K562 (cell line): ENCODE results near the gene DHRS13. TPM values are rescaled to one million over a fixed set of nuclear protein-coding genes. Genes with fewer than 3 reads are reported as not detected.

Experiments used
- BCOR ChIP-seq: fragments of 450-650 bp; IDR thresholded peaks from 2 replicates; pipeline ENCODE4 v1.6.1; 2016
- BRF1 ChIP-seq: IDR thresholded peaks from 3 replicates; pipeline ENCODE4 v1.6.1; 2011; ENCODE audit warnings: borderline replicate concordance, mild to moderate bottlenecking; ENCODE audit not compliant: insufficient read length; ENCODE audit errors: extremely low read depth
- CGGBP1 ChIP-seq: fragments of 250-450 bp; sonication (Bioruptor Pico); IDR thresholded peaks from 2 replicates; pipeline ENCODE4 v1.9.0; 2021; ENCODE audit warnings: mild to moderate bottlenecking
- CREB3L1 ChIP-seq: fragments of 450-650 bp; IDR thresholded peaks from 2 replicates; pipeline ENCODE4 v1.6.1; 2014; ENCODE audit warnings: low read depth, mild to moderate bottlenecking, moderate library complexity, borderline replicate concordance
- GABPB1 ChIP-seq: sonication (generic); formaldehyde crosslinking; IDR thresholded peaks from 2 replicates; pipeline ENCODE4 v1.8.0; 2022; ENCODE audit warnings: mild to moderate bottlenecking, missing genetic modification reagents
- MLLT1 ChIP-seq, 2 experiments: fragments of 450-650 bp; IDR thresholded peaks; 2 replicates each; pipeline ENCODE4 v1.6.1; 2016
- RB1 ChIP-seq: fragments of 450-650 bp; IDR thresholded peaks from 2 replicates; pipeline ENCODE4 v1.6.1; 2017; ENCODE audit warnings: low read depth, mild to moderate bottlenecking
- RBBP5 ChIP-seq: fragments of 200-600 bp; sonication (generic); IDR thresholded peaks from 2 replicates; pipeline ENCODE4 v1.6.1; 2012; ENCODE audit warnings: borderline replicate concordance, mild to moderate bottlenecking, low read length, control low read depth, inconsistent platforms; ENCODE audit not compliant: insufficient read depth, poor library complexity, severe bottlenecking
- WHSC1 ChIP-seq: IDR thresholded peaks from one replicate; pipeline ENCODE4 v1.6.1; 2012; ENCODE audit warnings: low read length, control low read depth, inconsistent platforms
- ZBTB26 ChIP-seq: fragments of 450-650 bp; formaldehyde crosslinking; IDR thresholded peaks from 2 replicates; pipeline ENCODE4 v1.4.0; 2022; ENCODE audit warnings: missing genetic modification characterization
- ZC3H8 ChIP-seq: fragments of 450-650 bp; IDR thresholded peaks from 2 replicates; pipeline ENCODE4 v1.6.1; 2017
- ZNF280A ChIP-seq: fragments of 450-650 bp; IDR thresholded peaks from 2 replicates; pipeline ENCODE4 v1.6.1; 2018; ENCODE audit warnings: mild to moderate bottlenecking, low read depth; ENCODE audit not compliant: partially characterized antibody
- ZNF384 ChIP-seq: IDR thresholded peaks from 2 replicates; pipeline ENCODE4 v1.6.1; 2012; ENCODE audit warnings: low read depth, low read length, improper control_type of control experiment
- ZNF589 ChIP-seq: fragments of 200-800 bp; sonication (Bioruptor generic); IDR thresholded peaks from 2 replicates; pipeline ENCODE4 v1.6.1; 2016; ENCODE audit warnings: low read depth, missing genetic modification characterization, missing compliant biosample characterization
- ZNF609 ChIP-seq: sonication (generic); formaldehyde crosslinking; IDR thresholded peaks from 2 replicates; pipeline ENCODE4 v1.8.1; 2023; ENCODE audit warnings: missing genetic modification reagents, mild to moderate bottlenecking, borderline replicate concordance
- polyA plus RNA-seq, 8 experiments: library from polyadenylated mRNA; depleted of rRNA in 4 of 8; stranded (reverse) in 5 of 8; unstranded in 3 of 8; fragments of >200 nt; fragmentation: Nextera tagmentation in 2 of 8; fragmentation: Illumina TruSeq in 1 of 8; extraction: Ambion mirVana in 2 of 8; extraction: Trizol in 1 of 8; gene quantifications; 2 replicates each; pipeline versions ENCODE4 v1.2.1 to v1.2.3, GENCODE V29; 2011 to 2014; ENCODE audit warnings: inconsistent platforms in 1 of 8, missing spikeins in 1 of 8
- total RNA-seq, 7 experiments: library from RNA; depleted of rRNA in 6 of 7; stranded (reverse); fragments of >200 nt in 6 of 7; fragmentation: Illumina TruSeq in 2 of 7; extraction: Trizol in 2 of 7; gene quantifications; 2 replicates each; pipeline versions ENCODE4 v1.2.1 to v1.2.3, GENCODE V29; 2011 to 2021; ENCODE audit warnings: low replicate concordance in 1 of 7

Gene DHRS13
- total and polyA plus RNA-seq, 9 of the 15 experiments (the other 6 are each of a cell fraction or from before 2014, with no cell fraction given) = 0.32 to 52.3 (median 34.3) TPM; not detected in 1

- peak; percentile 91 for TF ChIP-seq CREB3L1
- TF ChIP-seq ZBTB26 (CRISPR knock-in tag) = no peak
- no peak; the same call in none of the 2 replicates for TF ChIP-seq ZNF589
- TF ChIP-seq BCOR = no peak
- TF ChIP-seq RBBP5 = peak; percentile 98
- TF ChIP-seq GABPB1 = peak; percentile 73; the same call in 1 of the 2 replicates
- peak; percentile 76 for TF ChIP-seq RB1
- no peak for TF ChIP-seq BRF1
- no peak for TF ChIP-seq ZNF609 (CRISPR knock-in tag)
- TF ChIP-seq MLLT1 (IDR thresholded peaks at IDR 0.05) = 0 out of 4 replicates have a peak, but pooled peaks have one; percentile 34 to 69
- no peak for TF ChIP-seq ZC3H8
- TF ChIP-seq CGGBP1 = no peak
- no peak for TF ChIP-seq WHSC1
- peak; percentile 28; the same call in 1 of the 2 replicates for TF ChIP-seq ZNF384
- no peak for TF ChIP-seq ZNF280A
Measured at GRCh38 chr17:28854457-28855335, 48.2 kb downstream of the DHRS13 start, which contains the start of gene ERAL1 (continued).
